Measurements from ENCODE around the gene SPN.
"Not testable (repeated sequence)": the region's sequence is repeated elsewhere in the genome, so short reads cannot be mapped to it uniquely, and the experiment has no call there.

Gene SPN

GRCh38 chr16:29708917-29709600 lies 46.0 kb downstream of the SPN start:
- in situ Hi-C loops (cut with HindIII; ENCODE audit: low sequenced_read_pairs): no loop called here
- TF ChIP-seq, protein P1, sequence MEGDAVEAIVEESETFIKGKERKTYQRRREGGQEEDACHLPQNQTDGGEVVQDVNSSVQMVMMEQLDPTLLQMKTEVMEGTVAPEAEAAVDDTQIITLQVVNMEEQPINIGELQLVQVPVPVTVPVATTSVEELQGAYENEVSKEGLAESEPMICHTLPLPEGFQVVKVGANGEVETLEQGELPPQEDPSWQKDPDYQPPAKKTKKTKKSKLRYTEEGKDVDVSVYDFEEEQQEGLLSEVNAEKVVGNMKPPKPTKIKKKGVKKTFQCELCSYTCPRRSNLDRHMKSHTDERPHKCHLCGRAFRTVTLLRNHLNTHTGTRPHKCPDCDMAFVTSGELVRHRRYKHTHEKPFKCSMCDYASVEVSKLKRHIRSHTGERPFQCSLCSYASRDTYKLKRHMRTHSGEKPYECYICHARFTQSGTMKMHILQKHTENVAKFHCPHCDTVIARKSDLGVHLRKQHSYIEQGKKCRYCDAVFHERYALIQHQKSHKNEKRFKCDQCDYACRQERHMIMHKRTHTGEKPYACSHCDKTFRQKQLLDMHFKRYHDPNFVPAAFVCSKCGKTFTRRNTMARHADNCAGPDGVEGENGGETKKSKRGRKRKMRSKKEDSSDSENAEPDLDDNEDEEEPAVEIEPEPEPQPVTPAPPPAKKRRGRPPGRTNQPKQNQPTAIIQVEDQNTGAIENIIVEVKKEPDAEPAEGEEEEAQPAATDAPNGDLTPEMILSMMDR (IDR thresholded peaks at IDR 0.05; ENCODE audit: low read depth, low read length): no peak
- no peak overlapping the region for H3K4me3 ChIP-seq (ENCODE audit: low read depth, low read length)
- DNase-seq (ENCODE audit: low read depth, low spot score): no peak

- in situ Hi-C loops (cut with HindIII; ENCODE audit: low sequenced_read_pairs); H3K4me3 ChIP-seq (ENCODE audit: low read depth, low read length); DNase-seq (ENCODE audit: low read depth, low spot score): not testable (repeated sequence)
Measured at GRCh38 chr16:29709657-29710056, 46.6 kb downstream of the SPN start.

GRCh38 chr16:29710227-29711219 lies 47.5 kb downstream of the SPN start:
- DNase-seq (ENCODE audit: low read depth, low spot score): peak; percentile 75
- H3K4me3 ChIP-seq (ENCODE audit: low read depth, low read length): no peak overlapping the region
- TF ChIP-seq, protein P1 (IDR thresholded peaks at IDR 0.05; ENCODE audit: low read depth, low read length): peak; percentile 63
- in situ Hi-C loops (cut with HindIII; ENCODE audit: low sequenced_read_pairs): no loop called here

DNA sequence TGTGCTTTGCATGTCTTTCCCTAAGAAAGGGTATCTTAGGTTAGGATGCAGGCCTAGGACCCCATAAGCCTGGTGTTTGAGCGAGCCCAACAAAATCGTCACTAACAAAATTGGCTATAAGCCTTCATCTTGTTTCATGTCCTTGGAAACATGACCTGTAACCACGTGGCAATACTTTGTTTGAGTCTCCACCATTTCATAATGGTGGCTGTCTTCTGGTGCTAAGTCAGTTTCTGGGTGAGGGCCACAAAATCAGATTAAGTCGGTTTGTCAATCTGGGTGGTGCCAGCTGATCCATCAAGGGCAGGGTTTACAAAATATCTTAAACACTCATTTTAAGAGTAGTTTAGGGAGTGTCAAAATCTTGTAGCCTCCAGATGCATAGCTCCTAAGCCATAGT lies 49.8 kb downstream of the SPN start:
- in situ Hi-C loops (cut with HindIII; ENCODE audit: low sequenced_read_pairs): no loop called here
- DNase-seq (ENCODE audit: low read depth, low spot score): no peak
- H3K4me3 ChIP-seq (ENCODE audit: low read depth, low read length): no peak overlapping the region
- TF ChIP-seq, protein P1 (IDR thresholded peaks at IDR 0.05; ENCODE audit: low read depth, low read length): no peak

- TF ChIP-seq, protein P1 (IDR thresholded peaks at IDR 0.05; ENCODE audit: low read depth, low read length): no peak
- H3K4me3 ChIP-seq (ENCODE audit: low read depth, low read length): no peak overlapping the region
- no peak for DNase-seq (ENCODE audit: low read depth, low spot score)
- in situ Hi-C loops (cut with HindIII; ENCODE audit: low sequenced_read_pairs): no loop called here
Measured at GRCh38 chr16:29714396-29714795, 51.3 kb downstream of the SPN start.

GRCh38 chr16:29714972-29715371 lies 51.9 kb downstream of the SPN start:
- in situ Hi-C loops (cut with HindIII; ENCODE audit: low sequenced_read_pairs): no loop called here
- TF ChIP-seq, protein P1 (IDR thresholded peaks at IDR 0.05; ENCODE audit: low read depth, low read length): no peak
- DNase-seq (ENCODE audit: low read depth, low spot score): no peak
- no peak overlapping the region for H3K4me3 ChIP-seq (ENCODE audit: low read depth, low read length)

DNA sequence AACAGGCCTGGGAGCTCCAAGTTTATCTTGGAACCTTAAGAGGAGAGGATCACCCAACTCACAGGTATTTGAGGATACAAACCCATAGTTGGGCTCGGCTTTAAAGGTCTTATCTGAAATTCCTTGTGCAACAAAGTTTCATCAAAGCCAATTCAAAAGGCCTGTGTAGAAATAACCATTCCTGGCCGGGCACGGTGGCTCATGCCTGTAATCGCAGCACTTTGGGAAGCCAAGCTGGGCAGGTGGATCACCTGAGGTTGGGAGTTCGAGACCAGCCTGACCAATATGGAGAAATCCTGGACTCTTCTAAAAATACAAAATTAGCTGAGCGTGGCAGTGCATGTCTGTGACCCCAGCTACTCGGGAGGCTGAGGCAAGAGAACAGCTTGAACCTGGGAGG lies 54.1 kb downstream of the SPN start:
- in situ Hi-C loops (cut with HindIII; ENCODE audit: low sequenced_read_pairs): no loop called here
- TF ChIP-seq, protein P1 (IDR thresholded peaks at IDR 0.05; ENCODE audit: low read depth, low read length): no peak
- DNase-seq (ENCODE audit: low read depth, low spot score): no peak

More for the DNA sequence above, 54.1 kb downstream of the SPN start:
- no peak overlapping the region for H3K4me3 ChIP-seq (ENCODE audit: low read depth, low read length)
